ENCODE data around the gene PIAS2. TPM values are rescaled to one million over a fixed set of nuclear protein-coding genes. Genes with fewer than 3 reads are reported as not detected.

PIAS2 gene
- total and polyA plus RNA-seq, 10 donors: 4.0 to 58.4 (median 38.3) TPM

DNA sequence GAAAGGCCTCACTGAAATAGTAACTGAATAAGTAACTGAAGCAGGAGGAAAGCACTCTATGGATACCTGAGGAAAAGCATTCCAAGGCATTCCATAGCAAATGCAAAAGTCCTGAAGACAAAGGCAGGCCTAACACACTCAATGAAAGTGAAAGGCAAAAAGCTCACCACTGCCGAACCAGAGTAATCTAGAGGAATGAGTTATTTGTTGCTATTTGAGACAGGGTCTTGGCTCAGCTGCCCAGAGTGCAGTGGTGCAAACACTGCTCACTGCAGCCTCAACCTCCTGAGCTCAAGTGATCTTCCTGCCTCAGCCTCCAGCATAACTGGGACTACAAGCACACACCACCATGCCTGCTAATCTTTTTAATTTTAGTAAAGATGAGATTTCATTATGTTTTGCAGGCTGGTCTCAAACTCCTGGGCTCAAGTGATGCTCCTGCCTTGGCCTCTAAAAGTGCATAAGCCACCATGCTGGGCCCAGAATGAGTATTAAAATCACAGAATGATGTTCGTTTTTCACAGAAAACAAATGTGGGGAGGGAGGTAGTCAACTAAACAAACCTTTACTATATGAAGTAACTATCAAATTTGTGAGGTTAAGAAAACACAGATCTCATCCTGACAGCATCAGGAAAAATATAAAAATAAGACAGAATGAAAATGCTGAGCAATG, 17.9 kb downstream of the PIAS2 start:
- Histone ChIP-seq H3K27me3 (replicated peaks in 1 of 7) (no peaks in the 10 kb centered on the region), H3K4me3 (no peak overlapping the region), H3K27ac (no peak overlapping the region), H3K4me1 (peaks cover 3 to 25% (median 7%) of the 10 kb centered on the region in 6 donors), H3K9me3 (no peaks in the 10 kb centered on the region), H3K36me3 (peaks cover 0 to 25% (median 0%) of the 10 kb centered on the region in 6 donors)
- 59 to 81% (median 73%) methylated on average over 2 of the region's 2 CpGs for WGBS, 5 donors
- intact Hi-C loops (cut with DNase I; ENCODE audit: low total_unique reads): no loop called here
- TF ChIP-seq POLR2A (IDR thresholded peaks at IDR 0.05): no peak
- TF ChIP-seq, protein P1, sequence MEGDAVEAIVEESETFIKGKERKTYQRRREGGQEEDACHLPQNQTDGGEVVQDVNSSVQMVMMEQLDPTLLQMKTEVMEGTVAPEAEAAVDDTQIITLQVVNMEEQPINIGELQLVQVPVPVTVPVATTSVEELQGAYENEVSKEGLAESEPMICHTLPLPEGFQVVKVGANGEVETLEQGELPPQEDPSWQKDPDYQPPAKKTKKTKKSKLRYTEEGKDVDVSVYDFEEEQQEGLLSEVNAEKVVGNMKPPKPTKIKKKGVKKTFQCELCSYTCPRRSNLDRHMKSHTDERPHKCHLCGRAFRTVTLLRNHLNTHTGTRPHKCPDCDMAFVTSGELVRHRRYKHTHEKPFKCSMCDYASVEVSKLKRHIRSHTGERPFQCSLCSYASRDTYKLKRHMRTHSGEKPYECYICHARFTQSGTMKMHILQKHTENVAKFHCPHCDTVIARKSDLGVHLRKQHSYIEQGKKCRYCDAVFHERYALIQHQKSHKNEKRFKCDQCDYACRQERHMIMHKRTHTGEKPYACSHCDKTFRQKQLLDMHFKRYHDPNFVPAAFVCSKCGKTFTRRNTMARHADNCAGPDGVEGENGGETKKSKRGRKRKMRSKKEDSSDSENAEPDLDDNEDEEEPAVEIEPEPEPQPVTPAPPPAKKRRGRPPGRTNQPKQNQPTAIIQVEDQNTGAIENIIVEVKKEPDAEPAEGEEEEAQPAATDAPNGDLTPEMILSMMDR (IDR thresholded peaks at IDR 0.05 in 8 of 11, conservative IDR thresholded peaks at IDR 0.05 in 3 of 11): no peak
- TF ChIP-seq POLR2AphosphoS5 (IDR thresholded peaks at IDR 0.05): no peak
- DNase-seq: no peak

DNA sequence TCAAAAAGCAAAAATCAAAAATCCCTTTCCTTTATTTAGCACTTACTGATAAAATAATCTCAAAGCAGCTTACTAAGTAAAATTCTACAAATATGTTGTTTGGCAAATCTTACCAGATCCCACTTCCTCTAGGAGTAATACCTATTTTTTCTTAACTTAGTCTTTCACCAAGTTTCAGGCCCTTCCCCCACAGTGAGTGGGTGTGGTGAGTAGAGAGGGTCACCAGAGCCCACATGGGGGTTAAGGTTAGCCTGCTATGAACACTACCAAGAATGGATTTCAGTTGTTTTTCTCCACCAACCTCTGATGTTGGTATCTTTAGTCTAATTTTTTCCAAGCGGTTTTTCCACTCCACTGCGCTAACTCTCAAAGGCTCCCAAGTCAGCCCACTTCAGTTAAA, 23.2 kb downstream of the PIAS2 start:
- no peak overlapping the region for H3K27ac ChIP-seq
- TF ChIP-seq POLR2AphosphoS5 (IDR thresholded peaks at IDR 0.05) (no peak), POLR2A (IDR thresholded peaks at IDR 0.05) (no peak)
- TF ChIP-seq, protein P1 (IDR thresholded peaks at IDR 0.05 in 8 of 11, conservative IDR thresholded peaks at IDR 0.05 in 3 of 11): no peak
- no peak for DNase-seq

DNA sequence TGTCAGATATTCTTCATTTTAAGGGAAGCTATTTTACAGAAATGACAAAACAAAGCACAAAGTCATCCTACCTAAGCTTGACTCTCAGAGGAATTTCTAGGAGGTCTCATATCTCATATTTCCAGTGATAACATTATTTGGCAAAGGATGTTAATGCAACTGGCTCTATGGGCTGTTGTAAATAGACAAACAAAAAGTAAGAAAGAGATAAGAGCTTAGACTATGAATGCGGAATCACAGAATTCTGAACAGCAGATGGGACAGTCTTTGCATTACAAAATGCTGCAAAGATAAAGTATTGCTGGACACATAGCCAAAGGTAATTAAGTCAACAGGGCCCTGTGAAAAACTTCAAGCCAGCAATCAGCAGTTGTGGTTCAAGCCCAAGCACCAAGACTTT, 23.9 kb downstream of the PIAS2 start:
- no peak for DNase-seq
- intact Hi-C loops (cut with DNase I; ENCODE audit: low total_unique reads): no loop called here
- peaks cover 0 to 17% (median 14%) of the 10 kb centered on the region in 8 donors for H3K9me3 ChIP-seq
- H3K36me3 ChIP-seq: peaks cover 3 to 37% (median 23%) of the 10 kb centered on the region in 6 donors
- no peak overlapping the region for H3K4me3 ChIP-seq
- TF ChIP-seq POLR2AphosphoS5 (IDR thresholded peaks at IDR 0.05): no peak
- TF ChIP-seq, protein P1 (IDR thresholded peaks at IDR 0.05 in 8 of 11, conservative IDR thresholded peaks at IDR 0.05 in 3 of 11): no peak
- no peak for TF ChIP-seq POLR2A (IDR thresholded peaks at IDR 0.05)
- no peak overlapping the region for H3K27ac ChIP-seq
- 94 to 100% (median 97%) methylated on average over 1 of the region's 1 CpG for WGBS, 5 donors
- peaks cover 3 to 48% (median 14%) of the 10 kb centered on the region in 6 donors for H3K4me1 ChIP-seq
- H3K27me3 ChIP-seq (replicated peaks in 1 of 7): no peaks in the 10 kb centered on the region

More for the DNA sequence above, 23.2 kb downstream of the PIAS2 start:
- H3K36me3 ChIP-seq: peaks cover 2 to 29% (median 16%) of the 10 kb centered on the region in 6 donors
- intact Hi-C loops (cut with DNase I; ENCODE audit: low total_unique reads): no loop called here
- peaks cover 3 to 48% (median 14%) of the 10 kb centered on the region in 6 donors for H3K4me1 ChIP-seq
- no peaks in the 10 kb centered on the region for H3K27me3 ChIP-seq (replicated peaks in 1 of 7)
- peaks cover 0 to 9% (median 6%) of the 10 kb centered on the region in 8 donors for H3K9me3 ChIP-seq
- H3K4me3 ChIP-seq: no peak overlapping the region
- 94 to 100% (median 99%) methylated on average over 2 of the region's 2 CpGs for WGBS, 5 donors

DNA sequence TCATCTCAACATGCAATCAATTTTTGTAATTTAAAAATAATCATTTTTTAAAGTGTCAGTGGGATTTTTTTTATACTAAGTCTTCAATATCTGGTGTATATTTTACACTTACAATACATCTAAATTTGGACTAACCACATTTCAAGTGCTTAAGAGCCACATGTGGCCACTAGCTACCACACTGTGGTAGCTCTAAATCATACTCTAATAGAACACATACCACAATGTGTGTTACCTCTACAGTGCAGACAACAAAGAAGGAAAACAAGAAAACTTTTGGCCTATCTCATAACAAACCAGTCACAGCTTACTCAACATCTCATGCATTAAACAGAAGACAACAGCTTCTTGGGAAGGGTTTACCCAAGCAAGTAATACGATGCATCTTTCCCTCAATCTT, 24.5 kb downstream of the PIAS2 start:
- intact Hi-C loops (cut with DNase I; ENCODE audit: low total_unique reads): no loop called here
- Histone ChIP-seq H3K4me1 (peaks cover 3 to 48% (median 14%) of the 10 kb centered on the region in 6 donors), H3K27me3 (replicated peaks in 1 of 7) (no peaks in the 10 kb centered on the region), H3K36me3 (peaks cover 3 to 40% (median 27%) of the 10 kb centered on the region in 6 donors), H3K4me3 (no peak overlapping the region), H3K9me3 (peaks cover 0 to 22% (median 19%) of the 10 kb centered on the region in 8 donors), H3K27ac (no peak overlapping the region)
- TF ChIP-seq, protein P1 (IDR thresholded peaks at IDR 0.05 in 8 of 11, conservative IDR thresholded peaks at IDR 0.05 in 3 of 11): no peak
- no peak for TF ChIP-seq POLR2A (IDR thresholded peaks at IDR 0.05)
- TF ChIP-seq POLR2AphosphoS5 (IDR thresholded peaks at IDR 0.05): no peak
- WGBS, 5 donors: 86 to 94% (median 93%) methylated on average over 1 of the region's 1 CpG
- no peak for DNase-seq
